ENCODE results near the gene SS18L1.
"Not testable (repeated sequence)": the region's sequence is repeated elsewhere in the genome, so short reads cannot be mapped to it uniquely, and the experiment has no call there.

Gene SS18L1

GRCh38 chr20:62137478-62138203 lies 5.9 kb upstream of the SS18L1 start:
- no peak for DNase-seq (ENCODE audit: low read depth in 3 of 3)

- DNase-seq (ENCODE audit: low read depth in 3 of 3), result no peak
These were observed 5.4 kb upstream of the SS18L1 start for GRCh38 chr20:62138204-62138543.

GRCh38 chr20:62138912-62139311 lies 4.7 kb upstream of the SS18L1 start:
- DNase-seq (ENCODE audit: low read depth in 3 of 3), result no peak

- DNase-seq (ENCODE audit: low read depth in 3 of 3), result no peak
These were observed 3.9 kb upstream of the SS18L1 start for GRCh38 chr20:62139636-62140035.

DNA sequence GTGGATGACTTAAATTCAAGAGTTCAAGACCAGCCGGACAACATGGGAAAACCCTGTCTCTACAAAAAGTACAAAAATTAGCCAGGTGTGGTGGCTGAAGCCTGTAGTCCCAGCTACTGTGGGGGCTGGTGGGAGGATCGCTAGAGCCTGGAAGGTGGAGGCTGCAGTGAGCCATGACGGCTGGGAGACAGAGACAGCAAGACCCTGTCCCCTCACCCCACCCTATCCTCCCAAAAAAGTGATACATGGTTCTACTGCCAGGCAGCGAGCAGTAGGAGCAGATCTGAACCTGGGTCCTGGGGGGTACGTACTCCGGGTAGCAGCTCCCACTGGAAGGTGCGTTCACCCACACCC lies 2.5 kb upstream of the SS18L1 start:
- no peak for DNase-seq (ENCODE audit: low read depth in 3 of 3)

DNA sequence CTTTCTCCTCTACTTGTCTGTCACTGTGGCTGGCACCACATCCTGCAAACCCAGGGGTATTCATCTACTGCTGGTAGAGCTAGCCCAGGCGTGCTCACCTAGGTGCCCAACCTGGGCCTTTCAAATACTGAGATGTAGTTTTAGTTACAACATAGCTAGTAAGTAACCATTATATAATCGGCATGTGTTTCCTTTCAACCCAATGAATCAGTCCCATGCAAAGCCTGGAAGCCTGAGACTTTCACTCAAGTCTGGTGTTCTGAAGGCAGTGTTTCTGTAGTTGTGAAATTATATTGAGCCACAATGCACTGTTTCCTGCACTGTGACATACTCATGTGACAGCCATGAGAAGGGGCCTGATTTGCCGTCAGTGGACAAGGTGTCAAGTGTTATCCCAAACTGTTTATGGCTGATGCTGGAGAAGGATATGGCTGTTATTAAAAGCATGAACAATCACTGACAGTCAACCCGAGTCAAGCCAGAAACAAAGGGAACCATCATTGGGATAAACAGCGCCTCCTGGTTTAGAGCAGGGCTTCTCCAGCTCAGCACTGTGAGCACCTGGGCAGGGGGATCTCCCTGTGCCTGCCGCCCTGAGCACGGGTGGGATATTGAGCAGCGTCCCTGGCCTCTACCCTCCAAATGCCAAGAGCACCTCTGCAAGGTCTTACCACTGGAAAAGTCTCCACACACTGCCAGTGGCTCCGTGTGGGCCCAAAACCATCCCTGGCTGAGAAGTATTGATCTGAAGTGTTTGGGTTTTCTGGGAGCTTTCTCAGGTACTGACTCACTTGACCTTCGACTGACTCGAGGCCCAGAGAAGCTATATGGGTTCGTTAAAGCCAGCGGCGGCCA lies 1.9 kb upstream of the SS18L1 start:
- peak in 1 of 3 experiments; percentile 12 for DNase-seq (ENCODE audit: low read depth in 3 of 3)

DNA sequence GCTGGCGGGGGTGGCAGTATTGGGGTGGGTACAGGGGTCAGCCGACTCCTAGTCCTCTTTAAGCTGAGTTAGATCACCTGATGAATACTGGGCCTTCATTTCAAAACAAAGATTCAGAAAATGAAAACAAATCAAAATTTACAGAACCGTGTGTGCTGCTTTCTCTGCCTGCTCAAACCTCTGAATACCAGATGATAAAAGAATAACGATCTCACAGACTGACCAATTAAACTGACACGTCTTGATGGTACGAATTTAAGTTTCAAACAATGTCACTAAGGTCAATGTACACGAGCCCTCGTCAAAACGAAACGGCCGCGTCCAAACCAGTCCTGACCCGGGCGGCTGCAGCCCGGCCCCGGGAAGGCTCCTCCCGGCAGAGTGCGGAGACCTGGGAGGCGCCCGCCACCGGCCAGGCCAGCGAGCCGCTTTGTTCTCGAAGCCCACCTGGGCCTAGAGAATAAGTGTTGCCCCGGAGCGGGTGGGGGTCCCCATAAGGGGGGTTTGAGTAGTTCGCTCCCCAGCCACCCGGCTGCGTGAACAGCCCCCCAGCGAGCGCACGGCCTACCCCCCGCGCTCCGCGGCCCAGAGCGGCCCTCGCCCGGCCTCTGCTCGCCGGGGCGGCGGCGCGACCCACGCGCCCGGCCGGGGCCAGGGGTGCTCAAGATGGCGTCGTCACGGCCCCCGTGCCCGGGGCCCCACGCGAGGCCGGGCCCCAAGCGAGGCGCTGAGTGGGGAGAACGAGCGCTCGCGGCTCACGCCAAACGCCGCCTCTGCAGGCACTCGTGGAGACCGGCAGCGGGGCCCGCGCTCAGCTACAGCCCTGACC lies 1.1 kb upstream of the SS18L1 start:
- peak in 1 of 3 experiments; percentile 11 for DNase-seq (ENCODE audit: low read depth in 3 of 3)

DNA sequence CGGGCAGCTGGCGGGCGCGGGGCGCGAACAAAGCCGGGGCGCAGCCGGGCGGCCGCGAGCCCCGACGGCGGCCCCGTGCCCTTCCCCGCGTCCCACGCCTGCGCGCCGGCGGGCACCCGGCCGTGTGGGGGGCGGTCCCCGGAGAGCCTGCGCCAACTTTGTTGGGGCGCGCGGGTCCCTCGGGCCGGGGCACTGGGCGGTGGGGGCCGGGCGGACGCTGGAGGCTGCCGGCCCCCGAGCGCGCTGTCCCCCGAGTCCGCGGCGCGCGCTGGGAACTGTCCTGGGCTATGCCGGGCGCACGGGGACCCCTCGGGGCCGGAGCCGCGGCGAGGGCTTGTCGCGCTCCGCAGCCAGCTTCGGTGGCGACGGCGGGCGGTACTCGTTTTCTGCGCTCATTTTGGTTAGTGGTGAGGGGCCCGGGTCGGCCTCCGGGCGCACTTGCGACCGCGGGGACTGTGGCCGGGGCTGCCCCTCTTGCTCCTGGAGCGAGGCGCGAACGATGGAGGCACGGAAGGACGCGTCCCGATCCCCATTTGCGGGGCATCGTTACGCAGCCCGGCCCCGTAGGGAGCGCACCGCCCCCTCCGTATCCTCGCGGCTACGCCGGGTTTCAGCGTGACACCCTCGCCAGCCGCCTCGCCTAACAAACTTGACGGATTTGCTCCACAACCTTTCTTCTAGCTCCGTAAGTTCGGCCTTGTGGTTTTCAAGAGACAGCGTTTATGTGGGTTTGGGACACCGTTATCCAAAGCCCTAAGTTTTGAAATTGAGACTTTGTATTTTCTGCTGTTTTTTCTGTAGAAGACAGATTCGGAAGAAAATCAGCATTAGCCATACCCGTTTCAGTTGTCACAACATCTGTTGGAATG lies 622 bp downstream of the SS18L1 start:
- DNase-seq (ENCODE audit: low read depth in 3 of 3), result peak in 2 of 3 experiments; percentile 50 to 65

DNA sequence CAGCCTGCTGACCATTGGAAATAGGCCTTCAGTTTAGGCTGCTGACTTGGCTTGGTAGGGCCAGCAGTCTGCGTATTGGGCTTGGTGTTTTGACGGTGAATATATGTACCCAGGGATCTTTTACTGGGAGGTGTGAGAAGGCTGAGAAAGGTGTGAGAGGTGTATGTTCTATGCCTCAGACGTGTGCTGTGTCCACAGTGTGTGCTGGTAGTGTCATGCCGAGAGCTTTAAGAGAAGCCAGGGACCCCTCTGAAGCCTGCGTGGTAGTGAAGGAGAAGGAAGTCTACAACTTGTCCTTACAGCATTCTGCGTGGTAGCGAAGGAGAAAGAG lies 2.1 kb downstream of the SS18L1 start:
- DNase-seq (ENCODE audit: low read depth in 3 of 3), result no peak

GRCh38 chr20:62146019-62146755 lies 2.6 kb downstream of the SS18L1 start:
- no peak for DNase-seq (ENCODE audit: low read depth in 3 of 3)

GRCh38 chr20:62147125-62147524 lies 3.6 kb downstream of the SS18L1 start:
- DNase-seq (ENCODE audit: low read depth in 3 of 3), result no peak

DNA sequence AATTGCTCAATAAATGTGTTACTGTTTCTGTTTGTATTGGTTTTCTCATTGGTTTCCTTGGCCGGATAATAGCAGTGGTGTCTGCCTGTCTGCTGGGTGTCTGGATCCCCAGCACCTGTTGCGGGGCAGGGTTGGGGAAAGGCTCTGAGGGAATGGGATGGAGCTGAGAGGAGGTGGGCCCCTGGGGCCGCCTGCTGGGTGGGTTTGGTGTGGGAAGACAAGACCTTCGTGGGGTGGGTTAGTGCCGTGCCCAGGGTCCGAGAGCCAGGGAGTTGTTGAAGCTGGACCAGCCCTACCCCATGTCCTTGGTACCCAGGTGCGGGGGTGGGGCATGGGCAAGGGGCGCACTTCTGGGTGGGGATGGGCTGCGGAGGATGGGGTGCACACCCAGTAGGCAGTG lies 4.0 kb downstream of the SS18L1 start:
- DNase-seq (ENCODE audit: low read depth in 3 of 3), result no peak

- DNase-seq (ENCODE audit: low read depth in 3 of 3), result not testable (repeated sequence)
These were observed 4.8 kb downstream of the SS18L1 start for GRCh38 chr20:62148383-62148782.

DNA sequence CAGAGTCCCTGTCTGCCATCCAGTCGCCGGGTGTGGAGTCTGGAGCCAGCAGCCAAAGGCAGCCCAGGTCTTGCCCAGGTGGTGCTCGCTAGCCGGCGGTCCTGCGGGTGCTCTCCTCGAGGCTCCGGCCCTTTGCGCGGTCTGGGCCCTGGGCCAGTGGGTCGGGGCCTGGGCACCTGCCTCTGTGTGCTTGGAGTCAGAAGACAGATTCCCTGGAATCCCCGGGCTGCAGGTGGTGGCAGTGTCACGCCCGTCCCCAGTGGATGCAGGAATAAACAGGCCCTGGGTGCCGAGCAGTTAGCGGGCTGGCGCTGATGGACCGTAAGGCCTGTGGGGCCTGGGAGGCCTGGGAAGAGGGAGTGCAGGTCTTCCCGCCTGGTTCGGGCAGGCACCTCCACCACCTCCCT lies 5.3 kb downstream of the SS18L1 start:
- DNase-seq (ENCODE audit: low read depth in 3 of 3), result no peak

GRCh38 chr20:62149532-62150309 lies 6.2 kb downstream of the SS18L1 start:
- no peak for DNase-seq (ENCODE audit: low read depth in 3 of 3)

DNA sequence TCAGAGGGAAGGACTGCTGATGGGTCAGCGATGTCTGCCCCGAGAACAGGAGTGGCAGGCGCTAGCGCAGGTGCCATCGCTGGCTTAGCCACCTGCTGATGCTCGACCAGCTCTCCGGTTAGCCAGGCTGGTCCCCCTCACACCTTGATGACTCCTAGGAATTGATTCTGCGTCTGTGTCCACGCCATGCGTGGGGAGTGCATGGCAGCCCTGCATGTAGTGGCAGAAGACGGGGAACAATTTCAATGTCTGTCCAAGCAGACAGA lies 6.7 kb downstream of the SS18L1 start:
- DNase-seq (ENCODE audit: low read depth in 3 of 3), result no peak

DNA sequence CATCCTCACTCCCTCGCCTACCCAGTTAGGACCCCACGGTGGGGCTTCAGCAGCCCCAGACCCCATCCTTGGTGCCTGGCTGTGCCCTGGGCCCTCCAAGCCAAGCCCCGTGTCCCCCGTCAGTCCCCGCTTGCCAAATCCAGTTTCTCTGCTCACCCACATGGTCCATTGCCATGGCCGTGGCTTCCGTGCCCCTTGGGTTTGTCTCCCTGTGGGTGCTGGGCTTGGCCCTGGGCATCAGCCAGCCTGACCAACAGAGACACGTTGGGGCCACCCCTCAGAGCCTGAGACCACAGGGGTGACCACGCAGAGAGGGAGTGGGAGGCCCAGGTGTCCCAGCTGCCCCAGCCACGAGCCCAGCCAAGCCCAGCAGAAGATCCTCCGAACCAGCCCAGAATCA lies 7.7 kb downstream of the SS18L1 start:
- no peak for DNase-seq (ENCODE audit: low read depth in 3 of 3)

GRCh38 chr20:62151835-62152364 lies 8.3 kb downstream of the SS18L1 start:
- no peak for DNase-seq (ENCODE audit: low read depth in 3 of 3)

DNA sequence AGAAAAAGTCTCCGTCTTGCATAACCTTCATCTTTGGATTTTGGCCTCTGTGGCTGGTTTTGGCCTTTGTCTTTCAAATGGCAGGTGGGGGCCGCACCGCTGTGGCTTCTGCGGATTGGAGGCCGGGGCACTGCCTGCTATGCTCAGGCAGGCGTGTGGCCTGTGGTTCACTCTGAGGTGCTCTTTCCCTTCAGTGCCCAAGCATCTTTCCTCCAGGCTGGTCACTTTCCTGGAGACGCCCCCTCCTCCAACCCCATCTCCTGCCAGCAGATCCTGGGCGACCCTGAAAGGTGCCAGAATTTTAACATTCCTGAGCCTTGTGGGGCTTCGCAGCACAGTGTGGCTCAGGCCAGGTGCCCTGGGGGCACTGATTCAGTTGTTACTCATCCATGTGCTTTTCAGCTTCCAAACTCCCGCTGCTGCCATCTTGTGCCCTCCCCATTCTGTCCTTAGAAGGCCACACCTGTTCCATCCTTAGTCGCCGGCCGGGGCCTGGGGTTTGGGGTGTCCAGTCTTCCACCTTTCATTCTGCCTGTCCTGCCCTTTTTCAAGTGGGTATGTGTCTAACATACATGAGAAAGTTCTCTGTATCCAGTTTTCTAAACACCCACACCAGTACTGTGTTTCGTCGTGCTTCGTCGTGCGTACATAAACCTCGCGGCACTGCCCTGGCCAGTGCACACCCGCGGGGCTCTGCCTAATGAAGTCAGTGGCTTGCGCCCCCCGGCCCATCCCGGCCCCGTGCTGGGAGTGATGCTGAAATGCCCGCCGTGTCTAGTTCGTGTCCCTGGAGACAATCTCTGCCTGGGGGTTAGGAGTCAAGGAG lies 12.1 kb downstream of the SS18L1 start:
- no peak for DNase-seq (ENCODE audit: low read depth in 3 of 3)
